Right lobe of liver (tissue), 4 donors: ENCODE results near the gene YIF1B.

Experiments
- POLR2A ChIP-seq: fragments of 450-650 bp; IDR thresholded peaks from one replicate; pipeline ENCODE4 v1.6.1; 2017; ENCODE audit warnings: antibody characterized with exemption, mild to moderate bottlenecking
- TF ChIP-seq, protein P1 (sequence below), 4 donors: fragments of 200-600 bp in 3 of 4; fragments of 450-650 bp in 1 of 4; IDR thresholded peaks; one replicate each; pipeline versions ENCODE4 v1.5.1 to v1.8.0; 2016 to 2022; ENCODE audit warnings: antibody characterized with exemption in 4 of 4, mild to moderate bottlenecking in 2 of 4
- donor health status: DM: no; HTN: no; CAD: no.
- donor health status: DM: no; HTN: no; CAD: no.
- donor health status: DM: no; HTN: yes; CAD: no.

DNA sequence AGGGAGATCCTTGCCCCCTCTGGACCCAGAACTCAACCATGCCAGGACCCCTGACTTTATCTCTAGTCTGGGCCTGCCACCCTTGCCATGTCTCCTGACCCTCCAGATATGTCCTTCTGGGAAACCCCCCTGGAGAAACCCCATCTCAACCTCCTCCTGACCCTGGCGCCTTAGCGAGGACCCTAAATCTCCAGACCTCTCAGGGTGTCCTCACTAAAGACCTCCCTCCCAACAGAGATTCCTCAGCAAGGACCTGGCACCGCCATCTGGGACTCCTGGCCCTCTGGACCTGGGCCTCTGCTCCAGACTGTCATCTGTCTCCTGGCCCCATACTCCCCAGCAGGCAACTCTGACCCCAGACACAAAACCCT, 5.2 kb upstream of the YIF1B start:
- TF ChIP-seq, protein P1, sequence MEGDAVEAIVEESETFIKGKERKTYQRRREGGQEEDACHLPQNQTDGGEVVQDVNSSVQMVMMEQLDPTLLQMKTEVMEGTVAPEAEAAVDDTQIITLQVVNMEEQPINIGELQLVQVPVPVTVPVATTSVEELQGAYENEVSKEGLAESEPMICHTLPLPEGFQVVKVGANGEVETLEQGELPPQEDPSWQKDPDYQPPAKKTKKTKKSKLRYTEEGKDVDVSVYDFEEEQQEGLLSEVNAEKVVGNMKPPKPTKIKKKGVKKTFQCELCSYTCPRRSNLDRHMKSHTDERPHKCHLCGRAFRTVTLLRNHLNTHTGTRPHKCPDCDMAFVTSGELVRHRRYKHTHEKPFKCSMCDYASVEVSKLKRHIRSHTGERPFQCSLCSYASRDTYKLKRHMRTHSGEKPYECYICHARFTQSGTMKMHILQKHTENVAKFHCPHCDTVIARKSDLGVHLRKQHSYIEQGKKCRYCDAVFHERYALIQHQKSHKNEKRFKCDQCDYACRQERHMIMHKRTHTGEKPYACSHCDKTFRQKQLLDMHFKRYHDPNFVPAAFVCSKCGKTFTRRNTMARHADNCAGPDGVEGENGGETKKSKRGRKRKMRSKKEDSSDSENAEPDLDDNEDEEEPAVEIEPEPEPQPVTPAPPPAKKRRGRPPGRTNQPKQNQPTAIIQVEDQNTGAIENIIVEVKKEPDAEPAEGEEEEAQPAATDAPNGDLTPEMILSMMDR (IDR thresholded peaks at IDR 0.05) = no peak
- no peak for TF ChIP-seq POLR2A
